Measurements from ENCODE around the gene CASQ1. TPM values are rescaled to one million over a fixed set of nuclear protein-coding genes. Genes with fewer than 3 reads are reported as not detected.
A peak's percentile ranks its signal among the peaks of the same experiment; 100 is the strongest.

CASQ1 gene
- total RNA-seq, 1 donor, result 0.36 TPM

DNA sequence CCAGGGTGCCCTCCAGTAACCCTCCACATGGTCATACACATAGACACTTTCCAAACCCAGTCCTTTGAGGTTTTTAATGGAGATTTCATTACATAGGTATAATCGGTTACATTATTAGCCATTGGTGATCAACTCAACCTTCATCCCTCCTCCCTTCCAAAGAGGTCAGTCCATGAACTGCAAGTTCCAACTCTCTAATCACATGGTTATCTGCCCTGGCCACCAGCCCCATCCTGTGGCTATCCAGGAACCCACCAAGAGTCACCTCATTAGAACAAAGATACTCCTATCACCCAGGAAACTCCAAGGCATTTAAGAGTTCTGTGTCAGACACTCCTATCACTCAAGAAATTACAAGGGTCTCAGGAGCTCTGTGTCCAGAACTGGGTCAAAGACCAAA, 26.8 kb upstream of the CASQ1 start:
- Histone ChIP-seq H3K4me3 (ENCODE audit: insufficient read depth, low read length) (no peak overlapping the region), H3K4me2 (ENCODE audit: insufficient read depth, low read length) (no peak overlapping the region), H2AFZ (ENCODE audit: low read length) (no peak overlapping the region), H3K27ac (ENCODE audit: low read depth, low read length) (no peak overlapping the region), H3K9me3 (ENCODE audit: low read depth, low read length) (no peaks in the 10 kb centered on the region), H3K79me2 (ENCODE audit: insufficient read depth, low read length) (no peaks in the 10 kb centered on the region), H3K4me1 (ENCODE audit: insufficient read depth, low read length) (peaks cover 7% of the 10 kb centered on the region), H4K20me1 (ENCODE audit: insufficient read depth, low read length) (no peaks in the 10 kb centered on the region), H3K36me3 (ENCODE audit: insufficient read depth, low read length) (no peaks in the 10 kb centered on the region), H3K27me3 (ENCODE audit: insufficient read depth, low read length) (peaks cover 11% of the 10 kb centered on the region)
- no peak for DNase-seq (ENCODE audit: insufficient read length, low spot score, missing footprints)
- peak; percentile 40 for TF ChIP-seq CTCF (IDR thresholded peaks at IDR 0.05; ENCODE audit: extremely low read depth, low read depth, low read length)

GRCh38 chr1:160164121-160164520, 26.3 kb upstream of the CASQ1 start:
- no peak for TF ChIP-seq CTCF (IDR thresholded peaks at IDR 0.05; ENCODE audit: extremely low read depth, low read depth, low read length)
- no peak for DNase-seq (ENCODE audit: insufficient read length, low spot score, missing footprints)
- H3K79me2 ChIP-seq (ENCODE audit: insufficient read depth, low read length), result no peaks in the 10 kb centered on the region
- no peak overlapping the region for H2AFZ ChIP-seq (ENCODE audit: low read length)
- no peak overlapping the region for H3K4me3 ChIP-seq (ENCODE audit: insufficient read depth, low read length)
- no peaks in the 10 kb centered on the region for H3K9me3 ChIP-seq (ENCODE audit: low read depth, low read length)
- H3K4me2 ChIP-seq (ENCODE audit: insufficient read depth, low read length), result no peak overlapping the region
- peaks cover 12% of the 10 kb centered on the region for H3K4me1 ChIP-seq (ENCODE audit: insufficient read depth, low read length)
- H4K20me1 ChIP-seq (ENCODE audit: insufficient read depth, low read length), result no peaks in the 10 kb centered on the region
- H3K27me3 ChIP-seq (ENCODE audit: insufficient read depth, low read length), result peaks cover 11% of the 10 kb centered on the region
- H3K36me3 ChIP-seq (ENCODE audit: insufficient read depth, low read length), result no peaks in the 10 kb centered on the region
- no peak overlapping the region for H3K27ac ChIP-seq (ENCODE audit: low read depth, low read length)

- H3K9me3 ChIP-seq (ENCODE audit: low read depth, low read length), result no peaks in the 10 kb centered on the region
- H3K4me2 ChIP-seq (ENCODE audit: insufficient read depth, low read length), result no peak overlapping the region
- no peak overlapping the region for H3K27ac ChIP-seq (ENCODE audit: low read depth, low read length)
- DNase-seq (ENCODE audit: insufficient read length, low spot score, missing footprints), result no peak
- H3K36me3 ChIP-seq (ENCODE audit: insufficient read depth, low read length), result no peaks in the 10 kb centered on the region
- no peak for TF ChIP-seq CTCF (IDR thresholded peaks at IDR 0.05; ENCODE audit: extremely low read depth, low read depth, low read length)
- H3K4me3 ChIP-seq (ENCODE audit: insufficient read depth, low read length), result no peak overlapping the region
- H4K20me1 ChIP-seq (ENCODE audit: insufficient read depth, low read length), result no peaks in the 10 kb centered on the region
- peaks cover 11% of the 10 kb centered on the region for H3K27me3 ChIP-seq (ENCODE audit: insufficient read depth, low read length)
- peaks cover 28% of the 10 kb centered on the region for H3K4me1 ChIP-seq (ENCODE audit: insufficient read depth, low read length)
- no peaks in the 10 kb centered on the region for H3K79me2 ChIP-seq (ENCODE audit: insufficient read depth, low read length)
- H2AFZ ChIP-seq (ENCODE audit: low read length), result no peak overlapping the region
These were observed 24.1 kb upstream of the CASQ1 start for GRCh38 chr1:160166166-160166868.

- Histone ChIP-seq H3K27ac (ENCODE audit: low read depth, low read length) (no peak overlapping the region), H3K79me2 (ENCODE audit: insufficient read depth, low read length) (no peaks in the 10 kb centered on the region), H3K4me1 (ENCODE audit: insufficient read depth, low read length) (peaks cover 33% of the 10 kb centered on the region), H3K36me3 (ENCODE audit: insufficient read depth, low read length) (no peaks in the 10 kb centered on the region), H4K20me1 (ENCODE audit: insufficient read depth, low read length) (no peaks in the 10 kb centered on the region), H2AFZ (ENCODE audit: low read length) (no peak overlapping the region), H3K4me2 (ENCODE audit: insufficient read depth, low read length) (no peak overlapping the region), H3K27me3 (ENCODE audit: insufficient read depth, low read length) (peaks cover 11% of the 10 kb centered on the region), H3K4me3 (ENCODE audit: insufficient read depth, low read length) (no peak overlapping the region), H3K9me3 (ENCODE audit: low read depth, low read length) (no peaks in the 10 kb centered on the region)
- no peak for TF ChIP-seq CTCF (IDR thresholded peaks at IDR 0.05; ENCODE audit: extremely low read depth, low read depth, low read length)
- no peak for DNase-seq (ENCODE audit: insufficient read length, low spot score, missing footprints)
These were observed 23.3 kb upstream of the CASQ1 start for GRCh38 chr1:160167056-160167455.
